ENCODE data around the gene UBE2L3.

DNA sequence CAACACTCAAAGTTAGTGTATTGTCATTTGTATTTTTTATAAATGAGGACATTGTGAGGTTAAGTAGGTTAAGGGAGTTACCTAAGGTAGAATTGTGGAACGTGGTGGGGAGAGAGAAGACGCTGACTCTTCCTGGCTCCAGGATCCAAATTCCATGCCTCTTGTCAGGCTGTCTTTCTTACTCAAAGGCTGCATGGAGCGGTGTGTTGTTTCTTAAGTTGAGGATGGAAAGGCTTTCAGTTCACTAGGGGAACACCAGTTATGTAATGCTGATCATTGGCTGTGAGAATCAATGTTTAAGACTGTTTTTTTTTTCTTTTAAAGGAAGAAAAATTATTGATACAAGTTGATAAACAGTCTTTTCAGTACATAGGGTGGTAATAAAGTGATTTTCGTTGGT, 2.9 kb downstream of the UBE2L3 start:
- TF ChIP-seq, protein P1, sequence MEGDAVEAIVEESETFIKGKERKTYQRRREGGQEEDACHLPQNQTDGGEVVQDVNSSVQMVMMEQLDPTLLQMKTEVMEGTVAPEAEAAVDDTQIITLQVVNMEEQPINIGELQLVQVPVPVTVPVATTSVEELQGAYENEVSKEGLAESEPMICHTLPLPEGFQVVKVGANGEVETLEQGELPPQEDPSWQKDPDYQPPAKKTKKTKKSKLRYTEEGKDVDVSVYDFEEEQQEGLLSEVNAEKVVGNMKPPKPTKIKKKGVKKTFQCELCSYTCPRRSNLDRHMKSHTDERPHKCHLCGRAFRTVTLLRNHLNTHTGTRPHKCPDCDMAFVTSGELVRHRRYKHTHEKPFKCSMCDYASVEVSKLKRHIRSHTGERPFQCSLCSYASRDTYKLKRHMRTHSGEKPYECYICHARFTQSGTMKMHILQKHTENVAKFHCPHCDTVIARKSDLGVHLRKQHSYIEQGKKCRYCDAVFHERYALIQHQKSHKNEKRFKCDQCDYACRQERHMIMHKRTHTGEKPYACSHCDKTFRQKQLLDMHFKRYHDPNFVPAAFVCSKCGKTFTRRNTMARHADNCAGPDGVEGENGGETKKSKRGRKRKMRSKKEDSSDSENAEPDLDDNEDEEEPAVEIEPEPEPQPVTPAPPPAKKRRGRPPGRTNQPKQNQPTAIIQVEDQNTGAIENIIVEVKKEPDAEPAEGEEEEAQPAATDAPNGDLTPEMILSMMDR (IDR thresholded peaks at IDR 0.05; ENCODE audit: control extremely low read depth in 1 of 3, insufficient read depth in 1 of 3, low read depth in 1 of 3, low read length in 3 of 3) = no peak
- TF ChIP-seq, protein P2, sequence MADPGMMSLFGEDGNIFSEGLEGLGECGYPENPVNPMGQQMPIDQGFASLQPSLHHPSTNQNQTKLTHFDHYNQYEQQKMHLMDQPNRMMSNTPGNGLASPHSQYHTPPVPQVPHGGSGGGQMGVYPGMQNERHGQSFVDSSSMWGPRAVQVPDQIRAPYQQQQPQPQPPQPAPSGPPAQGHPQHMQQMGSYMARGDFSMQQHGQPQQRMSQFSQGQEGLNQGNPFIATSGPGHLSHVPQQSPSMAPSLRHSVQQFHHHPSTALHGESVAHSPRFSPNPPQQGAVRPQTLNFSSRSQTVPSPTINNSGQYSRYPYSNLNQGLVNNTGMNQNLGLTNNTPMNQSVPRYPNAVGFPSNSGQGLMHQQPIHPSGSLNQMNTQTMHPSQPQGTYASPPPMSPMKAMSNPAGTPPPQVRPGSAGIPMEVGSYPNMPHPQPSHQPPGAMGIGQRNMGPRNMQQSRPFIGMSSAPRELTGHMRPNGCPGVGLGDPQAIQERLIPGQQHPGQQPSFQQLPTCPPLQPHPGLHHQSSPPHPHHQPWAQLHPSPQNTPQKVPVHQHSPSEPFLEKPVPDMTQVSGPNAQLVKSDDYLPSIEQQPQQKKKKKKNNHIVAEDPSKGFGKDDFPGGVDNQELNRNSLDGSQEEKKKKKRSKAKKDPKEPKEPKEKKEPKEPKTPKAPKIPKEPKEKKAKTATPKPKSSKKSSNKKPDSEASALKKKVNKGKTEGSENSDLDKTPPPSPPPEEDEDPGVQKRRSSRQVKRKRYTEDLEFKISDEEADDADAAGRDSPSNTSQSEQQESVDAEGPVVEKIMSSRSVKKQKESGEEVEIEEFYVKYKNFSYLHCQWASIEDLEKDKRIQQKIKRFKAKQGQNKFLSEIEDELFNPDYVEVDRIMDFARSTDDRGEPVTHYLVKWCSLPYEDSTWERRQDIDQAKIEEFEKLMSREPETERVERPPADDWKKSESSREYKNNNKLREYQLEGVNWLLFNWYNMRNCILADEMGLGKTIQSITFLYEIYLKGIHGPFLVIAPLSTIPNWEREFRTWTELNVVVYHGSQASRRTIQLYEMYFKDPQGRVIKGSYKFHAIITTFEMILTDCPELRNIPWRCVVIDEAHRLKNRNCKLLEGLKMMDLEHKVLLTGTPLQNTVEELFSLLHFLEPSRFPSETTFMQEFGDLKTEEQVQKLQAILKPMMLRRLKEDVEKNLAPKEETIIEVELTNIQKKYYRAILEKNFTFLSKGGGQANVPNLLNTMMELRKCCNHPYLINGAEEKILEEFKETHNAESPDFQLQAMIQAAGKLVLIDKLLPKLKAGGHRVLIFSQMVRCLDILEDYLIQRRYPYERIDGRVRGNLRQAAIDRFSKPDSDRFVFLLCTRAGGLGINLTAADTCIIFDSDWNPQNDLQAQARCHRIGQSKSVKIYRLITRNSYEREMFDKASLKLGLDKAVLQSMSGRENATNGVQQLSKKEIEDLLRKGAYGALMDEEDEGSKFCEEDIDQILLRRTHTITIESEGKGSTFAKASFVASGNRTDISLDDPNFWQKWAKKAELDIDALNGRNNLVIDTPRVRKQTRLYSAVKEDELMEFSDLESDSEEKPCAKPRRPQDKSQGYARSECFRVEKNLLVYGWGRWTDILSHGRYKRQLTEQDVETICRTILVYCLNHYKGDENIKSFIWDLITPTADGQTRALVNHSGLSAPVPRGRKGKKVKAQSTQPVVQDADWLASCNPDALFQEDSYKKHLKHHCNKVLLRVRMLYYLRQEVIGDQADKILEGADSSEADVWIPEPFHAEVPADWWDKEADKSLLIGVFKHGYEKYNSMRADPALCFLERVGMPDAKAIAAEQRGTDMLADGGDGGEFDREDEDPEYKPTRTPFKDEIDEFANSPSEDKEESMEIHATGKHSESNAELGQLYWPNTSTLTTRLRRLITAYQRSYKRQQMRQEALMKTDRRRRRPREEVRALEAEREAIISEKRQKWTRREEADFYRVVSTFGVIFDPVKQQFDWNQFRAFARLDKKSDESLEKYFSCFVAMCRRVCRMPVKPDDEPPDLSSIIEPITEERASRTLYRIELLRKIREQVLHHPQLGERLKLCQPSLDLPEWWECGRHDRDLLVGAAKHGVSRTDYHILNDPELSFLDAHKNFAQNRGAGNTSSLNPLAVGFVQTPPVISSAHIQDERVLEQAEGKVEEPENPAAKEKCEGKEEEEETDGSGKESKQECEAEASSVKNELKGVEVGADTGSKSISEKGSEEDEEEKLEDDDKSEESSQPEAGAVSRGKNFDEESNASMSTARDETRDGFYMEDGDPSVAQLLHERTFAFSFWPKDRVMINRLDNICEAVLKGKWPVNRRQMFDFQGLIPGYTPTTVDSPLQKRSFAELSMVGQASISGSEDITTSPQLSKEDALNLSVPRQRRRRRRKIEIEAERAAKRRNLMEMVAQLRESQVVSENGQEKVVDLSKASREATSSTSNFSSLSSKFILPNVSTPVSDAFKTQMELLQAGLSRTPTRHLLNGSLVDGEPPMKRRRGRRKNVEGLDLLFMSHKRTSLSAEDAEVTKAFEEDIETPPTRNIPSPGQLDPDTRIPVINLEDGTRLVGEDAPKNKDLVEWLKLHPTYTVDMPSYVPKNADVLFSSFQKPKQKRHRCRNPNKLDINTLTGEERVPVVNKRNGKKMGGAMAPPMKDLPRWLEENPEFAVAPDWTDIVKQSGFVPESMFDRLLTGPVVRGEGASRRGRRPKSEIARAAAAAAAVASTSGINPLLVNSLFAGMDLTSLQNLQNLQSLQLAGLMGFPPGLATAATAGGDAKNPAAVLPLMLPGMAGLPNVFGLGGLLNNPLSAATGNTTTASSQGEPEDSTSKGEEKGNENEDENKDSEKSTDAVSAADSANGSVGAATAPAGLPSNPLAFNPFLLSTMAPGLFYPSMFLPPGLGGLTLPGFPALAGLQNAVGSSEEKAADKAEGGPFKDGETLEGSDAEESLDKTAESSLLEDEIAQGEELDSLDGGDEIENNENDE (IDR thresholded peaks at IDR 0.05; ENCODE audit: insufficient replicate concordance, low read length) = no peak
- no peak for TF ChIP-seq CHD2 (IDR thresholded peaks at IDR 0.05; ENCODE audit: low read length)
- TF ChIP-seq NRF1 (IDR thresholded peaks at IDR 0.05; ENCODE audit: low read depth, low read length) = no peak
- no peak for TF ChIP-seq EGR1 (IDR thresholded peaks at IDR 0.05; ENCODE audit: borderline replicate concordance, low read depth, low read length)
